Measurements from ENCODE around the gene DFFB. TPM values are rescaled to one million over a fixed set of nuclear protein-coding genes. Genes with fewer than 3 reads are reported as not detected.
A peak's percentile ranks its signal among the peaks of the same experiment; 100 is the strongest.
"Not testable (repeated sequence)": the region's sequence is repeated elsewhere in the genome, so short reads cannot be mapped to it uniquely, and the experiment has no call there.

Gene DFFB
- total RNA-seq, 1 donor from 2014 or later = 7.8 TPM

GRCh38 chr1:3910857-3911845 lies 53.9 kb downstream of the DFFB start:
- peak; percentile 88 for DNase-seq

- DNase-seq = no peak
These were observed 54.9 kb downstream of the DFFB start for GRCh38 chr1:3911981-3912808.

- DNase-seq = no peak
These were observed 55.8 kb downstream of the DFFB start for GRCh38 chr1:3912809-3913685.

GRCh38 chr1:3914331-3914851 lies 57.1 kb downstream of the DFFB start:
- DNase-seq = no peak

GRCh38 chr1:3914911-3915310 lies 57.6 kb downstream of the DFFB start:
- DNase-seq = no peak

GRCh38 chr1:3915551-3916121 lies 58.4 kb downstream of the DFFB start:
- DNase-seq = no peak

- no peak for DNase-seq
These were observed 60.5 kb downstream of the DFFB start for GRCh38 chr1:3917761-3918160.

GRCh38 chr1:3918359-3918758 lies 61.1 kb downstream of the DFFB start:
- not testable (repeated sequence) for DNase-seq

GRCh38 chr1:3918966-3919611 lies 61.8 kb downstream of the DFFB start:
- DNase-seq = no peak

- DNase-seq = no peak
These were observed 62.4 kb downstream of the DFFB start for GRCh38 chr1:3919706-3920105.

- DNase-seq = no peak
These were observed 64.5 kb downstream of the DFFB start for GRCh38 chr1:3921765-3922164.

GRCh38 chr1:3922201-3922725 lies 65.0 kb downstream of the DFFB start:
- DNase-seq = no peak

GRCh38 chr1:3922851-3923250 lies 65.6 kb downstream of the DFFB start:
- no peak for DNase-seq

GRCh38 chr1:3923378-3924185 lies 66.3 kb downstream of the DFFB start:
- DNase-seq = no peak

- DNase-seq = peak; percentile 56
These were observed 67.0 kb downstream of the DFFB start for GRCh38 chr1:3924186-3924824.

GRCh38 chr1:3924825-3925220 lies 67.5 kb downstream of the DFFB start:
- DNase-seq = peak; percentile 61

- no peak for DNase-seq
These were observed 68.0 kb downstream of the DFFB start for GRCh38 chr1:3925256-3925655.

GRCh38 chr1:3925762-3926161 lies 68.5 kb downstream of the DFFB start:
- no peak for DNase-seq

GRCh38 chr1:3926956-3927355 lies 69.7 kb downstream of the DFFB start:
- DNase-seq = no peak
